ENCODE results near the gene LDHB. TPM values are rescaled to one million over a fixed set of nuclear protein-coding genes. Genes with fewer than 3 reads are reported as not detected.

Gene LDHB
- 1,000 to 10,000 TPM in 1 of 2 experiments, 100 to 1,000 TPM in 1; 819 to 1,195 TPM for total RNA-seq

- ChIA-PET CTCF (interaction anchor here (0.6 to 2.3 kb wide), 4 partner anchors 10 to 206 kb away, joined by 3 to 13 read pairs (median 3); no protein-coding TSS in a partner anchor), POLR2A (interaction anchor here (0.6 to 1.6 kb wide), 7 partner anchors 9 to 147 kb away, joined by 4 to 10 read pairs (median 6); no protein-coding TSS in a partner anchor)
- peaks cover 42% of the 10 kb centered on the region for H3K4me1 Mint-ChIP-seq
- peaks cover 5% of the 10 kb centered on the region for H3K27me3 Mint-ChIP-seq
- peak within 1 kb of the TSS; percentile 98 for H3K4me3 Mint-ChIP-seq
- H3K36me3 Mint-ChIP-seq (ENCODE audit: low read depth), result peaks cover 46% of the 10 kb centered on the region
- peak within 1 kb of the TSS; percentile 99 for H3K27ac Mint-ChIP-seq
- no peaks in the 10 kb centered on the region for H3K9me3 Mint-ChIP-seq
- DNase-seq, result peak; percentile 96
Measured at GRCh38 chr12:21657326-21658077, at the start of gene LDHB. LDHB (minus strand) TSS chr12:21657842; CDS start chr12:21654671, 3,171 bp downstream.

- Mint-ChIP-seq H3K27me3 (peaks cover 5% of the 10 kb centered on the region), H3K27ac (no peak overlapping the region), H3K4me3 (no peak overlapping the region), H3K9me3 (no peaks in the 10 kb centered on the region), H3K36me3 (ENCODE audit: low read depth) (no peaks in the 10 kb centered on the region), H3K4me1 (peaks cover 2% of the 10 kb centered on the region)
- CTCF ChIA-PET, result no interaction called here
- POLR2A ChIA-PET, result no interaction called here
- no peak for DNase-seq
Measured at GRCh38 chr12:21704847-21705246, 47.2 kb upstream of the LDHB start.

- Mint-ChIP-seq H3K27me3 (peaks cover 4% of the 10 kb centered on the region), H3K4me1 (peaks cover 6% of the 10 kb centered on the region), H3K27ac (no peak overlapping the region), H3K9me3 (no peaks in the 10 kb centered on the region), H3K4me3 (no peak overlapping the region), H3K36me3 (ENCODE audit: low read depth) (no peaks in the 10 kb centered on the region)
- ChIA-PET CTCF (interaction anchor here (0.6 kb wide), 1 partner anchor 20 kb away, joined by 3 read pairs; no protein-coding TSS in a partner anchor), POLR2A (no interaction called here)
- no peak for DNase-seq
Measured at GRCh38 chr12:21699851-21700250, 42.2 kb upstream of the LDHB start.

DNA sequence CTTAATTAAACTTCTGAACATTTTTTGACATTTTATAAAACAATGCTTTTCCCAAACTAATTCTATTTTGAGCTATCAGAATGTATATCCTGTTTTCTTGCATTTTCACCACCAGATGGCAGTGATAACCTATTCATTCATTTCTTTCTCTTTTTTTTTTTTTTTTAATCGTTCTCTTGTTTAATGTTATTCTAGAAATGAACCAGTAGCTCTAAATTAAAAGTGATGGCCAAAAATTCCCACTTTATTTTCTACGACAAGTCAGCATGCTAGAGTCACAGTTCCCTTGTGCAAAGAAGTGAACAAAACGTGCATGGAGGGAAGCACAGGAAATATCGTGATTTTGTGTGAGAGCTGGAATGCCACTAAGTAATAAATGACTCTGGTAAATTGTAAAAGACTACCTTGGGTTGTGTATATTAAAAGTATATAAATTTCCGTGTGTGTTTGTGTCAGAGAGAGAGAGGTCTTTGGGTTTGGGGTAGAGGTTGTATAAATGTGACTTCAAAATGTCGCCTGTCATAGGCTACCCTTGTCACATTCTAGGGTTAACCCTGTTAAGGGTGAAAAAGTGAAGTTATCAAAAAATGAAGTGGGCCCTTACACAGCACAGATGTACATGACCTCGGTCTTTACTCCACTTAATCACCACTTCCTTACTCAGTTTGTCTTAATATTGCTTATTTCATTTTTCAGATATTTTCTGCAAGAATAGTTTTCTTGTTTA, 40.4 kb upstream of the LDHB start:
- Mint-ChIP-seq H3K9me3 (no peaks in the 10 kb centered on the region), H3K36me3 (ENCODE audit: low read depth) (no peaks in the 10 kb centered on the region), H3K4me3 (no peak overlapping the region), H3K27me3 (peaks cover 4% of the 10 kb centered on the region), H3K4me1 (peaks cover 6% of the 10 kb centered on the region), H3K27ac (no peak overlapping the region)
- POLR2A ChIA-PET, result no interaction called here
- DNase-seq, result no peak
- CTCF ChIA-PET, result interaction anchor here (0.7 to 1.1 kb wide), 5 partner anchors 11 to 829 kb away, joined by 3 to 5 read pairs (median 3); no protein-coding TSS in a partner anchor

DNA sequence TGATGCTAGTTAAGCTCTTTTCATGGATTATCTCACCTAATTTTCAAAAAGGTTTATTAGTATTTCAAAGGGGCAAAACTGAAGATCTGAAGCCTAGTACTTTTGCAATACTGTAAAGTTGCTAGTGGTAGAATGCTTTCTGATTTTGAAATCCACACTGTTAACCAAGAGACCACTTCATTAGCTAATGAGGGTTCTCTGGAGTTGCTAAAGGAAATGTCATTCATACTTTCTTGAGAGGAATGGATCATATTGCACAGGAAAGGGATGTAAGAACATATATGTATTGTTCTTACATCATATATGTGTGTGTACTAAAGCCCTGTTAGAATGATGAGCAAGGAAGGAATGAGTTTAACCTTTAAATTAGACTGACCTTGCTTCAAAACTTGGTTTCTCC, 39.0 kb upstream of the LDHB start:
- CTCF ChIA-PET, result interaction anchor here (1.1 to 1.4 kb wide), 2 partner anchors 16 to 18 kb away, joined by 3 to 4 read pairs; no protein-coding TSS in a partner anchor
- H3K9me3 Mint-ChIP-seq, result no peaks in the 10 kb centered on the region
- no peak overlapping the region for H3K4me3 Mint-ChIP-seq

DNA sequence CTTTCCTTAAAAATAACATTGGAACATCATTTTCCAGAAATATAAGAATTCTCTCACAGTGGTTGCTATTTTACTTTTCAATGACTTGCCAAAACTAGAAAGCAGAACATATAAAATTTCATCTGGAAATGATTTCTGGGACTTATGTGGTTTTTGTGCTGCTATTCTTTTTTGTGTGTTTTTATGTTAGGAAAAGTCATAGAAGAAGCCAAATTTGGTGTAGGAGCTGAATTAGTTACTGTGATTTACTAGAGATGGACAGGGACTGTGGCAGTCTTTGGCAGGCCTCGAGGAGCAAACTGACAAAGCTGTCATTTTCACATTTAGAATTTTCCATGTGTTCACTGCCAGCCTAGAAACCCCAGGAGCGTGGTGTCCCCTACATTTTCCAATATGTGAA, 38.3 kb upstream of the LDHB start:
- H3K4me1 Mint-ChIP-seq, result peaks cover 13% of the 10 kb centered on the region
- POLR2A ChIA-PET, result interaction anchor here (1.1 kb wide), 1 partner anchor 212 kb away, joined by 5 read pairs; no protein-coding TSS in a partner anchor
- no peaks in the 10 kb centered on the region for H3K36me3 Mint-ChIP-seq (ENCODE audit: low read depth)
- CTCF ChIA-PET, result interaction anchor here (0.6 to 1.4 kb wide), 2 partner anchors 15 to 100 kb away, joined by 3 to 4 read pairs; no protein-coding TSS in a partner anchor
- H3K27me3 Mint-ChIP-seq, result peaks cover 2% of the 10 kb centered on the region
- DNase-seq, result no peak
- no peak overlapping the region for H3K4me3 Mint-ChIP-seq
- no peak overlapping the region for H3K27ac Mint-ChIP-seq
- peaks cover 2% of the 10 kb centered on the region for H3K9me3 Mint-ChIP-seq

More for the DNA sequence above, 39.0 kb upstream of the LDHB start:
- DNase-seq, result no peak
- peaks cover 2% of the 10 kb centered on the region for H3K27me3 Mint-ChIP-seq
- no peak overlapping the region for H3K27ac Mint-ChIP-seq
- H3K4me1 Mint-ChIP-seq, result peaks cover 7% of the 10 kb centered on the region
- no peaks in the 10 kb centered on the region for H3K36me3 Mint-ChIP-seq (ENCODE audit: low read depth)
- POLR2A ChIA-PET, result interaction anchor here (1.1 kb wide), 1 partner anchor 213 kb away, joined by 5 read pairs; no protein-coding TSS in a partner anchor

DNA sequence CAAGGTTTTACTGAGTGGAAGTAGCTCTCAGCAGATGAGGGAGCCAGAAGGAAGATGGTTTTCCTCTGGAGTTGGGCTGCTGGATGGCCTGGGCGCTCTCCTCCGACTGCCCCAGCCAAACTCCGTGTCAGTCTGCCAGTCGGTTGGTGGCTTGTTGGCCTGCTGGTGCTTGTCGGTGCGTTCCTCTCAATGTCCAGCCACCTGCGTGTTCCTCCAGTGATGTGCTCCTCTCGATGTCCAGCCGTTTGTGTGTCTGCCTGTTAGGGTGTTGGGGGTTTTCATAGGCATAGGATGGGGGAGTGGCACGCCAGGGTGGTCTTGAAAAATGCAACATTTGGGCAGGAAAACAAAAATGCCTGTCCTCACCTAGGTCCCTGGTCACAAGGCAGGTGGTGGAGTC, 37.0 kb upstream of the LDHB start:
- DNase-seq, result no peak
- peaks cover 5% of the 10 kb centered on the region for H3K9me3 Mint-ChIP-seq
- H3K27ac Mint-ChIP-seq, result no peak overlapping the region
- H3K36me3 Mint-ChIP-seq (ENCODE audit: low read depth), result peaks cover 5% of the 10 kb centered on the region
- H3K4me1 Mint-ChIP-seq, result peaks cover 24% of the 10 kb centered on the region
- H3K4me3 Mint-ChIP-seq, result no peak overlapping the region
- CTCF ChIA-PET, result interaction anchor here (1.2 kb wide), 1 partner anchor 14 kb away, joined by 4 read pairs; no protein-coding TSS in a partner anchor
- H3K27me3 Mint-ChIP-seq, result no peaks in the 10 kb centered on the region
- POLR2A ChIA-PET, result no interaction called here

- Mint-ChIP-seq H3K36me3 (ENCODE audit: low read depth) (peaks cover 14% of the 10 kb centered on the region), H3K27ac (no peak overlapping the region), H3K4me1 (peaks cover 22% of the 10 kb centered on the region), H3K4me3 (no peak overlapping the region), H3K9me3 (peaks cover 18% of the 10 kb centered on the region), H3K27me3 (no peaks in the 10 kb centered on the region)
- ChIA-PET CTCF (interaction anchor here (1.2 kb wide), 1 partner anchor 9 kb away, joined by 3 read pairs; no protein-coding TSS in a partner anchor), POLR2A (no interaction called here)
- DNase-seq, result no peak
Measured at GRCh38 chr12:21691515-21691914, 33.9 kb upstream of the LDHB start.

GRCh38 chr12:21690704-21691368, 33.2 kb upstream of the LDHB start:
- H3K4me3 Mint-ChIP-seq, result no peak overlapping the region
- H3K27me3 Mint-ChIP-seq, result no peaks in the 10 kb centered on the region
- peak overlapping the region; percentile 81 for H3K27ac Mint-ChIP-seq
- peaks cover 22% of the 10 kb centered on the region for H3K4me1 Mint-ChIP-seq
- peaks cover 14% of the 10 kb centered on the region for H3K36me3 Mint-ChIP-seq (ENCODE audit: low read depth)
- DNase-seq, result no peak
- POLR2A ChIA-PET, result no interaction called here
- H3K9me3 Mint-ChIP-seq, result peaks cover 18% of the 10 kb centered on the region
- CTCF ChIA-PET, result interaction anchor here (0.8 to 1.2 kb wide), 2 partner anchors 8 to 10 kb away, joined by 3 read pairs; no protein-coding TSS in a partner anchor

- no peak for DNase-seq
- Mint-ChIP-seq H3K4me1 (peaks cover 21% of the 10 kb centered on the region), H3K36me3 (ENCODE audit: low read depth) (no peaks in the 10 kb centered on the region), H3K27me3 (peaks cover 7% of the 10 kb centered on the region), H3K9me3 (peaks cover 3% of the 10 kb centered on the region), H3K4me3 (no peak overlapping the region), H3K27ac (no peak overlapping the region)
- CTCF ChIA-PET, result interaction anchor here (1.2 kb wide), 1 partner anchor 8 kb away, joined by 3 read pairs; no protein-coding TSS in a partner anchor
- POLR2A ChIA-PET, result no interaction called here
Measured at GRCh38 chr12:21683115-21683514, 25.5 kb upstream of the LDHB start.

- CTCF ChIA-PET, result interaction anchor here (1.1 kb wide), 1 partner anchor 18 kb away, joined by 3 read pairs; no protein-coding TSS in a partner anchor
- H3K4me1 Mint-ChIP-seq, result peaks cover 44% of the 10 kb centered on the region
- no peaks in the 10 kb centered on the region for H3K9me3 Mint-ChIP-seq
- H3K27ac Mint-ChIP-seq, result peak overlapping the region; percentile 14
- H3K27me3 Mint-ChIP-seq, result peaks cover 6% of the 10 kb centered on the region
- POLR2A ChIA-PET, result interaction anchor here (1.3 kb wide), 1 partner anchor 22 kb away, joined by 5 read pairs; the partner anchor contains the start of gene LDHB
- no peak overlapping the region for H3K4me3 Mint-ChIP-seq
- no peaks in the 10 kb centered on the region for H3K36me3 Mint-ChIP-seq (ENCODE audit: low read depth)
- DNase-seq, result no peak
Measured at GRCh38 chr12:21678959-21679358, 21.3 kb upstream of the LDHB start.

DNA sequence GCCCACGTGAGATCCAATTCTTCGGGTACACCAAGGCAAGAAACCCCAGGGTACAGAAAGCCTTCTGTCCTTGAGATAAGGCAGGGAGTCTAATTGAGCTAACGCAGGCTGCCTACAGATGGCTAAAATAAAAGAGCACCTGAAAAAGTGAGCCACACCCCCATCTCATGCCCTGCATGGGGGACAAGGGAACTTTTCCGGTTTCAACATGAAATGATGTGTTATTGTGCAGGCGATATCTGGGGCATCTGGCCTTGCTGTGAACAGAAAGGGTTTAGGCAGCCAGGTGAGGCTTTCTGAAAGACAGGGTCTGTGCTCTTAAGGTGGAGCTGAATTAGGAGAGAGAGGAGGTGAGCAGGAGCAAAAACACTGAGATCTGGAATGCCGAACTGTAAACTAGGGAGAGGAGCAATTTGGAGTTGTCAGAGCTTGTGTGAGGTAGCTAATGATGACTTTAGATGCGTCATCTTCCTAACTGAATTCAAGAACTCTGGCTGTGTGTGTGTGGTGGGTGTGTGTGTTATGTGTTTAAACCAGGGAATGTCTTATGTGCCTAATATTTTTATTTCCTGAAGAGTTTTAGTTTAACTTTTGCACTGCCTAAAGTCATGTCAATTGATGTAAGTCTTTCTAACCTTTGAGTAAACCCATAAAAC, 20.1 kb upstream of the LDHB start:
- peak overlapping the region; percentile 78 for H3K27ac Mint-ChIP-seq
- peaks cover 3% of the 10 kb centered on the region for H3K27me3 Mint-ChIP-seq
- peaks cover 44% of the 10 kb centered on the region for H3K4me1 Mint-ChIP-seq
- no peaks in the 10 kb centered on the region for H3K9me3 Mint-ChIP-seq
- no peak overlapping the region for H3K4me3 Mint-ChIP-seq
- CTCF ChIA-PET, result interaction anchor here (1.1 kb wide), 1 partner anchor 20 kb away, joined by 3 read pairs; no protein-coding TSS in a partner anchor
- POLR2A ChIA-PET, result interaction anchor here (0.6 to 1.3 kb wide), 2 partner anchors 20 to 262 kb away, joined by 3 to 5 read pairs; partner anchors contain the start of gene LDHB
- no peak for DNase-seq
- no peaks in the 10 kb centered on the region for H3K36me3 Mint-ChIP-seq (ENCODE audit: low read depth)
